Stimulated activated naive CD4-positive, alpha-beta T cell treated with Interleukin-2 at 50 U/mL for 16 hours (primary cell): ENCODE measurements around the gene OGFOD3.
"Not testable (repeated sequence)": the region's sequence is repeated elsewhere in the genome, so short reads cannot be mapped to it uniquely, and the experiment has no call there.

Source experiments
- DNase-seq: peaks from one replicate; lab custom pipeline; 2025; lab: John Stamatoyannopoulos, UW

OGFOD3 gene

DNA sequence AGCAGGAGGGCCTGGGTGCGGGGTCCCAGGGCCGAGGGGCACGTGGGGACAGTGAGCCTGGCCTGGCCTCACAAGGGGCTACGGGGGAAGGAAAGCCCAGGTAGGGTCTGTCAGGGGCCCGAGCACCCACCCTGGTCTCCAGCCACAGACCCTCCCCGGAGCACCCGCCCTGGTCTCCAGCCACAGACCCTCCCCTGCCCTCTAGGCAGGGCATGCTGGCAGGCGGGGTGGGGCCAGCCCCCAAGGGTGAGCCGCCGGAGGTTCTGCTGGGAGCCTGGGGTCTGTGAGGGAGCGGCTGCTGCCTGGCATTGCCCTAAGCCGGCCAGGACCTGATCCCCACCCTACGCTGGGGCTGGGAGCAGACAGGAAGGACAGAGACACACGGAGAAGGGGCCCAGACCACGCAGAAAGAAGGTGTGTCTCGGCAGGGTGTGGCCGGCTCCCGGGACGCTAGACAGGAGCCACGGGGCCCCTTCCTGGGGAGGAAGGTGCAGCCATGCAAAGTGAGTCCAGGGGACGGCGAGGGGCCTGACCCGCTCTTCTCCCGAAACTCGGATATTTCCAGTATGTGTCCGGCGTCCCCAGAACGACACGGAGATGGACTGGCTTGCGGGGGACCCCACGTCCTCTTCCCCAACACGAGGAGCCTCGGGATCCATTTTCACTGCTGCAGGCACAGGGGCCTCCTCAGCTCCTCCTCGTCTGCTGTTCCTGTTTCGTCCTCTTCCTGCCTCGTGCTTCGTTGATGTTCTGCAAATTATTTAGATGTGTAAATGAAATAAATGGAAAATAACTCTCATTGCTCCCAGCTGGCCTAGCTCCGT, 31.3 kb downstream of the OGFOD3 start:
- DNase-seq: no peak

DNA sequence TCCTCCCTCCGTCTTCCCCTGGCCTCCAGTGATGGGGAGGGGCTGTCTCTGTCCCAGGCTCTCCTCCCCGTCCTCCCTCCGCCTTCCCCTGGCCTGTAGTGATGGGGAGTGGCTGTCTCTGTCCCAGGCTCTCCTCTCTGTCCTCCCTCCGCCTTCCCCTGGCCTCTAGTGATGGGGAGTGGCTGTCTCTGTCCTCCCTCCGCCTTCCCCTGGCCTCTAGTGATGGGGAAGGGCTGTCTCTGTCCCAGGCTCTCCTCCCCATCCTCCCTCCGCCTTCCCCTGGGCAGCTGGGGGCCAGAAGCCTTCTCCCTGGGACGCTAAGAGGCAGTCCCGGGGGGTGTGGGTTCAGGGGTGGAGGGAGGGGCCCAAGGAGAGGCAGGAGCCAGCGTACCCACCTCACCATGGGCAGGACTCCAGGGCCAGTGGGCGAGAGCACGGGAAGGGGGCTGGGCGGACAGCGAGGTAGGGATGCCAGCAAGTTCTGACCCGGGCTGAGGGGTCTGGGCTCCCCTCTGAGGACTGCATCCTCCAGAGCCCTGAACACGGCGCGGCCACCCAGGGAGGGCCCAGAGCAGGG, 32.0 kb downstream of the OGFOD3 start:
- DNase-seq: no peak

DNA sequence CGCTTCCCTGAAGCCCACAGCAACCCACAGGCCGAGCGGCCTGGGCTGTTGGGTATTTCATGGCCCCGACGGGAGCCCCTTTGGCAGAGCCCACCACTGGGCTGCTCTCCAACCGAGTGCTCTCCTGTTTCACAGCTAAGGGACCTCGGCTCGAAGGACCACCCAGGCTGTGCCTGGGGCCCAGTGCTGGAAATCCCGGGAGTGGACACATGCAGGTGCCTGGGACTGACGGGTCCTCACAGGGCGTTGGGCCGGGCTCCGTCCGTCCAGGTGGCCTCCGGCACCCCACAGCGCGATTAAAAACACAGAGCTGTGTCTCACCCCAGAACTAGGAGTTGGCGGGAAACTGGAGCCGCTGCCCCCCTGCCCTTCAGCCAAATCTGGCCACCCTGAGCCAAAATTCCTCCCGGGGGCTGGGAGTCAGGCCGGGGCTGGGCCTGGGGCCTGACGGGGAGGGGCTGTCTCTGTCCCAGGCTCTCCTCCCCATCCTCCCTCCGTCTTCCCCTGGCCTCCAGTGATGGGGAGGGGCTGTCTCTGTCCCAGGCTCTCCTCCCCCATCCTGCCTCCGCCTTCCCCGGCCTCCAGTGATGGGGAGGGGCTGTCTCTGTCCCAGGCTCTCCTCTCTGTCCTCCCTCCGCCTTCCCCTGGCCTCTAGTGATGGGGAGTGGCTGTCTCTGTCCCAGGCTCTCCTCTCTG, 32.7 kb downstream of the OGFOD3 start:
- DNase-seq: no peak

DNA sequence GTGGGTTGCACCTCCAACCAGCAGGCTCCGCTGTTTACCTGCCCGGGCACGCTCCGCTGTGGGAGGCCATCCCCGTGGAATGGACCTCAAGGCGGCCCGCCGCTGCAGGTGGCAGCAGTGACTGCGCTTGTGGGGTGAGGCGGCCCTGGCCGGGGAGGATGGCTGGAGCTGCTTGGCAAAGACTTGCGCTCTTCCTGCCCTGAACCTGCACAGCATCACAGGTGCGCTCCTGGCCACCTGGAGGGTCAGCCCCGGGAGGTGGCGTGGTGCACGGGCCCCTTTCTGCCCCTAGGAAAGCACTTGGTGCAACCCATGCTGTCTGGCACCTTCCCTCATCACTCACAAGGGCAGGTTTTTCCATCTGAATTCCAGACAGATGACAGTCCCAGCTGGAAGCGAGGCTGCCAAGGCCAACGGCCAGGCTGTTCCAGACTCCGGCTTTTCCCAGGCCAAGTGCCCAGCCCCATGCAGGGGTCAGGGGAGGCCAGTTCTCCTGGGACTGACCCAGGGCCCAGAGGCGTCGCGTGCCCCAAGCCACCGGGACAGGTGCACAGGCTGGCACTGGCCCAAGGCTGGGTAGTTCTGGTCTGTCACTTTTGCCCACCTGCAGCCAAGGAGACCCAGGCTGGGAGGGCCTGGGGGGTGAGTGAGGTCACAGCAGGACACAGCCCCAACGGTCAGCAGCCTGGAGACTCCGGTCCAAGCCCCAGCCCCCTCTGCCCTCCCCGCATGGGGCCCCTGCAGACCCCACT, 33.5 kb downstream of the OGFOD3 start:
- no peak for DNase-seq

DNA sequence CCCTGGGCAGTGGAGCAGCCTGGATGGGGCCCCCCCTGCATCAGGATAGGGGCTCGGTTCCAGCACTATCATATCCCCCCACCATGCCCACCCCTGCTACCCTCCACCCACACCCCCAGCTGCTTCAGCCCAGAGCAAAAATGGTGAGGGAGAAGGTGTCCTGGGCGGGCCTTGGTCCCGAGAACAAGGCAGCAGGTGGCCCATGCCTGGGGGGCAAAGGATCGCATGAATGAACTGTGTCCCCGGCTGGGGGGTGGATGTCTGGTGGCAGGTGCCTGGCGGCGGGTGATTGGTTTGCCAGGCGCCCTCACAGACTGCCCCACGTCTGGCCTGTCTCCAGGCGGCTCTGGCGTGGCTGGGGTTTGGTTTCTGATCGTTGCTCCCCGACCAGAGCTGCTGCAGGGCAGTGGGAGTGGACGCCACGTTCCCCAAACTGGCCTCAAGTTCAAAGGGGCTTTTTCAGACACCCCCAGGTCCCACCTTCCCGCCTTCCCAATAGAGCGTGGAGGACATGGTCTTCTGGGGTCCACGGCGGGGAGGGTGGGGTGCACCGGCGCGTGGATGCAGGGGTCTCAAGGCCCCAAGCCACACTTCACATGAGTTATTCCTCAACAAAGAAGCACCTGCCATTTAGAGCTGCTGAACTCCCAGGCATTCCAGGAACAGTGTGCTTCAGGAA, 34.2 kb downstream of the OGFOD3 start:
- DNase-seq: no peak

DNA sequence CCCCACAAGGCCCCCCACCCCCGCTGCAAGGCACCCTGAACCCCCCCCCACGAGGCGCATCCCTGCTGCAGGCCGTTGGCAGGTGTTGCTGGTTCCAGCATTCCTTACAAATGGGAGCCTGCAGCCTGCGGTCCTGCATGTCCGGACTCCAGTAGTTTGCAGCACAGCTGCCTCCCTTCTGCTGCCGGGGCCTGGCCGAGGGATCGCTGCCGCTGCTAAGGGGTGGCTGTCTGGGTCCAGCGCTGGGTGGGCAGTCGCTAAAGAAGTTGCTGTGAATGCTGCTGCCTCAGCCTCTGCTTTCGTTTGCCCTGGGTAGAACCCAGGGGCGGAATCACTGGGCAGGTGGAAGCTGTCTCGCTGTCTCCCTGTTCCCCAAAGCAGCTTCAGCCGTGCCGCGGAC, 35.0 kb downstream of the OGFOD3 start:
- DNase-seq: no peak

DNA sequence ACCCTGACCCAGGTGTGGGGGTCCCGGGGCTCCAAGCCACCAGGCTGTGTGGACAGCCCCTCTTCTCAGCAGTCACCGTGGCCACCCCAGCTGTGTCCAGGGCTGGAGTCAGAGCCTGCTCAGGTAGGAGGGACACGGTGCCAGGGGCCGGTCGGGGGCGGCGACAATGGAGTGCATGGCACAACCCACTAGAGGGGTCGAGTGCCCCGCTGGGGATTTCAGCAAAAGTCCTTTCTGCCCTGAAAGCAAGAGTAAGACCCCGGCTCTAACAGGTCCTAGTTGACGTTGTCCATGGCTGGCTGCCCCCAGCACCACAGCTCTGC, 35.5 kb downstream of the OGFOD3 start:
- DNase-seq: no peak

DNA sequence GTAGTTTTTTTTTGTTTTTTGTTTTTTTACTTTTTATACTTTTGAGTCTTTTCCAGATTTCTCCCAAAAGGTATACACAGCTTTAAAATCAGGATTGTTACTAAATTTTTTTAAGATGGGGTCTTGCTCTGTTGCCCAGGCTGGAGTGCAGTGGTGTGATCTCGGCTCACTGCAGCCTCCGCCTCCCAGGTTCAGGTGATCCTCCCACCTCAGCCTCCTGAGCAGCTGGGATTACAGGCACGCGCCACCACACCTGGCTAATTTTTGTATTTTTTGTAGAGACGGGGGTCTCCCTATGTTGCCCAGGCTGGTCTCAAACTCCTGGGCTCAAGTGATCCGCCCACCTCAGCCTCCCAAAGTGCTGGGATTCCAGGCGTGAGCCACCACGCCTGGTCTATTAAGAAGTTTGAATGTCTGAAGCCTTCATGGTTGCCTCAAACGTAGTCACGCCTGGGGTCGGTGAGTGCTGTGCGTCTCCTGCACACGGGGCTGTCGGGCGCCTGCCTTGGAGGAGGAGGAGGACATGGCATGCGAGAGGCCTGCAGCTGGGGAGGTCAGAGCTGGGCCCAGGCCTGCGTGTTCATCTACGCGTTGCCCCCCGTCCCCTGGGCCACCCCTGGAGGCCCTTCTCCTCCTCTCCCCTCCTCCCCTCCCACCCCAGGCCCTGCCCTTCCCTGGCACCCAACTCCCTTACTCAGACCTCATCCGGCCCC, 36.0 kb downstream of the OGFOD3 start:
- not testable (repeated sequence) for DNase-seq

DNA sequence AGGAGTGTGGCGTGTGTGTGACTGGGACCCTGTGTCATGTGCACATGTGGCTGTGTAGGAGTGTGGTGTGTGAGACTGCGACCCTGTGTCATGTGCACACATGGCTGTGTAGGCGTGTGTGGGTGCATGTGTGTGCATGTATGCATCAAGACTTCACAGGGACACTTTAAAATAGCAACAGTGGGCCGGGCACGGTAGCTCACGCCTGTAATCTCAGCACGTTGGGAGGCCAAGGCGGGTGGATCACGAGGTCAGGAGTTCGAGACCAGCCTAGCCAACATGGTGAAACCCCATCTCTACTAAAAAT, 36.7 kb downstream of the OGFOD3 start:
- DNase-seq: not testable (repeated sequence)

DNA sequence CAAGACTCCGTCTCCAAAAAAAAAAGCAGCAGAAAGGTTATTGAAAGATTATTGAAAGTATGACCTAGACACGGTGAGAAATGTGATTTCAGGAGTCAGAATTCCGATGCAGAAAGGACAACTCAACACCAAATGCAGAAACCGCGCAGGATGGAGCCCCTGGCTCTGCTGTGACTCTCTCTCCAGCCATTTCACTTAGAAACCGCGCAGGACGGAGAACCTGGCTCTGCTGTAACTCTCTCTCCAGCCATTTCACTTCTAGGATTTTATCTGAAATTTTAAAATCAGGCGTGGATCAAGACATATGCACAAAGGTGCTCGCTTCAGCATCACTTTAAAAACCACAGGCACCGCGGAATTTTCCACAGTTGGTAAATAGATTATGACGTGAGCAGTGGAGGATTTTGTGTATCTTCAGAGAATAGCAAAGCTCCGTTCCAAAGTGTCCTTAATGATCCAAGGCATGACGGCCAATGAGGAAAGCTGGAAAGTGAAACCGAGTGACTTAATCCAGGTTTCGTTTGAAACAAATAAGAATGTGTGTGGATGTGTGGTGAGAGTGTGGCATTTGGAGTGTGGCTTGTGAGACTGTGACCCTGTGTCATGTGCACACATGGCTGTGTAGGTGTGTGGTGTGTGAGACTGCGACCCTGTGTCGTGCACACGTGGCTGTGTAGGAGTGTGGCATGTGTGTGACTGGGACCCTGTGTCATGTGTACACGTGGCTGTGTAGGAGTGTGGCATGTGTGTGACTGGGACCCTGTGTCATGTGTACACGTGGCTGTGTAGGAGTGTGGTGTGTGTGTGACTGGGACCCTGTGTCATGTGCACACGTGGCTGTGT, 37.3 kb downstream of the OGFOD3 start:
- DNase-seq: peak; percentile 41

DNA sequence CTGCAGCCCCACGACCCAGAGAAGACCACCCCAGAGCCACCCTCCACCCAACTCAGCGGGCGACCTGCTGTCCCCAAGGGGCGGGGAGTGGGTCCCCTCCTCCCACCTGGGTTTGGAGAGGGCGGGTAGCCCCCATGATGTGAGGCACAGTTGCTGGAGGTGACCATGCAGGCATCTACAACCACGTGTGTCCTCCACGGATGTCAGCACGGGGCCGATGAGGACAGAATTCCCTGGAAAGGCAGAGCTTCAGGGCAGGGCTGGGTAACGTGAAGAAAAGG, 39.7 kb downstream of the OGFOD3 start:
- no peak for DNase-seq

DNA sequence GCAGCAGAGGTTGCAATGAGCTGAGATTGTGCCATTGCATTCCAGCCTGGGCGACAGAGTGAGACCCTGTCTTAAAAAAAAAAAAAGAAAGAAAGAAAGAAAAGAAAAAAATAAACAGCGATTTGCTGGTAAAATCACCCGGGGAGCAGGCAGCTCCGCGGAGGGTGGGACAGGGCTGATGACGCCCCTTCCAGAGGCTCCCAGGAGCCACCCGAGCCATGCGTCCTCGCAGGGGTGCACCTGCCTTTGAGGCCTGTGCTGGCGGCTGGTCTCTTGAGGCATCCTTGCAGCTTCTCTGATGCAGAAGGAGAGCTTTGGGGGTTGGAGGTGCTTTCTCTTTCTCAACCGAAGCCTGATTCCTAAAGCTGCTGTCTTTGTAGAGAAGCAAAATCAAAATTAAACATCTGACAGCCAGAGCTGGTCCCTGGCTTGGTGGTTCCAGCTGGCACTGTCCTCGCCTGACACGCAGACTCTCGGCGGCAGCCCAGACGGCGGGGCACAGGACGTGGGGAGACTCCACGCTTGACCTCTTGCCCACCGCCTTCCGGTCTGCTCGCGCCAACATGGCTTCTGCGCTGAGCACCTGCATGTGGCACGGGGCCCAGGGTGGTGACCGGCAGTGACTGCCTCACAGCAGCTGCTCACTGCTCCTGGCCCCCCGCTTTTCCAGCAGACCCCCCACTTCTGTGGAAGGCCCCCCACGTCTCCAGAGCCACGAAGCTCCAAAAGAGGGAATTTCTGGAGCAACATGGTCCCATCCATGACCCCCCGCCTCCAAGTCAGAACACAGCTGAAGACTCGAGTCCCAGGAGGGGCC, 40.3 kb downstream of the OGFOD3 start:
- no peak for DNase-seq

DNA sequence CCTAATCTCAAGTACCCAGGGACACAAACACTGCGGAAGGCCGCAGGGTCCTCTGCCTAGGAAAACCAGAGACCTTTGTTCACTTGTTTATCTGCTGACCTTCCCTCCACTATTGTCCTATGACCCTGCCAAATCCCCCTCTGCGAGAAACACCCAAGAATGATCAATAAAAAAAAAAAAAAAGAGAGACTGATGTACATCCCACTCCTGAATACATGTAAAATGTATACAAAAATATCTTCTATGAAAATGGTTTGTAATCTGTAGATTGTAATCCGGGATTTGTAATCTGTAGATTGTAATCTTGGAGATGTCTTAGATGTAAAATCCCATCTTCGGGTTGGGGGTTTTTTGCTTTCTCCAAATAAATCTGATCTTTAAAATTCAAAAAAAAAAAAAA, 41.1 kb downstream of the OGFOD3 start:
- not testable (repeated sequence) for DNase-seq

DNA sequence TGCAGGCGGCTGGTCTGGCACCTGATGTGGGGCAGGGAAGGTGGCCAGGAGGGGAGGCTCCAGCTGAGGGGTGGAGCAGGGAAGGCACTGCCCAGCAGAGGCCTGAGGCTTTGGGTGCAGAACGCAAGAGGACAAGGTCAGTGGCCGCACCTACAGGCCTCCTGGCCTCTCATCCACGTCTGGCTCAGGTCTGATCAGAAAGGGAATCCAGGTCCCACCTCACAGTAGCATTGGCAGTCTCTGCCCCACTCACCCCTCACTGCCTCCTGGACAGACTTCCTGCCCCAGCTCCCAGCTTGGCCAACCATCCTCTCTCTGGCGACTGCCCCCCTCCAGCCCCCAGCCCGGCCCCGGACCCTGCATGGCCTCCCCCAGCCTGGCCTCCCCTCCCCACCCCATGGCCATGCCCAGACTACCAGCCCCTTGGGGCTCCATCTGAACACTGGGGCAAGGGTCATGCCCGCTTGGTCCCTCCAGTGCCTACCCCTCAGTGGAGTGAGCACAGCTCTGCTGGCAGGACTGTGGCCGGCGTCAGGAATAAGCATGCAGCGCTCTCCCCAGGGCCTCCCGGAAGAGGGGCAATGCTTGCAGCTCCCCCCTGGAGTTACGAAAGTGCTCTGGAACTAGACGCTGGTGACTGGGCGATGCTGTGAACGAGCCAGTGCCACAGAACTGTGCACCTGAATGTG, 42.2 kb downstream of the OGFOD3 start:
- DNase-seq: no peak

DNA sequence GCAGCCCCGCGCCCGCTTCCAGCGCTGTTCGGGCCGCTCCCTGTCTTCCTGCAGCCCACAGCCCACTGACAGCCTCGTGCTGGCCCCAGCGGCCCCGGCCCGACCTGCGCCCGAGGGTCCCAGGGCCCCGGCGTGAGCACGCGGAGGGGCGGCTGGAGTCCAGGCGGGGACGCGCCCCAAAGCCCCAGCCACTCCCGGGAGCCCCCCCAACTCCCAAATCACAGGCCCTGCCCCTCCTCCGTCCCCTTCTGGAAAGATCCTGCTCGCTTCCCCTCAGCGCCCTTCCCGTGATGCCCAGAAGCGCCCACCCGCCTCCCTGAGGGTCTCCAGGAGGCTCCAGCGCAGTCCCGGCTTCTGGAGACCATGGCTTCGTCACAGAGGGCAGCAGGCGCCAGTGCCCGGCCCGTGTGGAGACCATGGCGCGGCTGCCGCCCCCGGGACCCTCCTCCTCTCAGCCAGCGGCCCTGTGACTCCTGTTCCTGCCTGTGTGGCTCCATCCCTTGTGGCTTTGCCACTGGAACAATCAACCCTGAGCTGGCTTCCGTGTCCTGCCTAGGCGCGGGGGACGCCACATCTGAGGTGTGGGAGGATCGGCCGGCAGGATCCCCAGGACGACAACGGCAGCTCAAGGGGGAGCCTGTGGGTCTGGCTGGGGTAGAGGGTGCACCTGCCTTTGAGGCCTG, 42.9 kb downstream of the OGFOD3 start:
- DNase-seq: no peak

DNA sequence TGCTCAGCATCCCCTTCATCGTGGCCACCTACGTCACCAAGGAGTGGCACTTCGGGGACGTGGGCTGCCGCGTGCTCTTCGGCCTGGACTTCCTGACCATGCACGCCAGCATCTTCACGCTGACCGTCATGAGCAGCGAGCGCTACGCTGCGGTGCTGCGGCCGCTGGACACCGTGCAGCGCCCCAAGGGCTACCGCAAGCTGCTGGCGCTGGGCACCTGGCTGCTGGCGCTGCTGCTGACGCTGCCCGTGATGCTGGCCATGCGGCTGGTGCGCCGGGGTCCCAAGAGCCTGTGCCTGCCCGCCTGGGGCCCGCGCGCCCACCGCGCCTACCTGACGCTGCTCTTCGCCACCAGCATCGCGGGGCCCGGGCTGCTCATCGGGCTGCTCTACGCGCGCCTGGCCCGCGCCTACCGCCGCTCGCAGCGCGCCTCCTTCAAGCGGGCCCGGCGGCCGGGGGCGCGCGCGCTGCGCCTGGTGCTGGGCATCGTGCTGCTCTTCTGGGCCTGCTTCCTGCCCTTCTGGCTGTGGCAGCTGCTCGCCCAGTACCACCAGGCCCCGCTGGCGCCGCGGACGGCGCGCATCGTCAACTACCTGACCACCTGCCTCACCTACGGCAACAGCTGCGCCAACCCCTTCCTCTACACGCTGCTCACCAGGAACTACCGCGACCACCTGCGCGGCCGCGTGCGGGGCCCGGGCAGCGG, 43.6 kb downstream of the OGFOD3 start:
- no peak for DNase-seq

DNA sequence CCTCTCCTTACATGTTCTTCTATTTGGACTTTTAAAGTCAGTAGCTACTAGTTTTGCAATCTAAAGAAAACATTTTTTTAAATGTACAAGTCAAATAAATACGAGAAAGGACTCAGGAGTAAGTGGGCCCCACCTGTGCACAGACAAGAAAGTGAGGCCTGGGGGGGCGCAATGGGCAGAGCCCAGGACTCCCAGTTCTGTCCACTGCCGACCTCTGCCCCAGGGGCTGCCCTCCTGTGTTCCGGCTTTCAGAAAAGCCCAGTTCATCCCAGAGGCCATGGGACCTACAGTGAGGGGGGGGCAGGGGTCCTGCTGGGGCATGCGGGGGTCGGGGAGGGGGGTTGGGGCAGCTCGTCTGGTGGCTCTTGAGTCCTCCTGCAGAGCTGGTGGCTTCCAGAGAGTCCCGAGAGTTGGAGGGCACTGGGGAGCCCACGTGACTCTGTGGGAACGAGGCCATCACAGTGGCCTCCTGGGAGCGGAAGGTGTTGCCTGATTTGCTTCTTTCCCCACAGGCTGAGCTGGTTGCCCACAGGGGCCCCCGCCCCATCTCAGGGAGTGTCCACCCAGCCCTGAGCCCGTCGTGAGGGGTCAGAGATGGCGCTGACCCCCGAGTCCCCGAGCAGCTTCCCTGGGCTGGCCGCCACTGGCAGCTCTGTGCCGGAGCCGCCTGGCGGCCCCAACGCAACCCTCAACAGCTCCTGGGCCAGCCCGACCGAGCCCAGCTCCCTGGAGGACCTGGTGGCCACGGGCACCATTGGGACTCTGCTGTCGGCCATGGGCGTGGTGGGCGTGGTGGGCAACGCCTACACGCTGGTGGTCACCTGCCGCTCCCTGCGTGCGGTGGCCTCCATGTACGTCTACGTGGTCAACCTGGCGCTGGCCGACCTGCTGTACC, 44.4 kb downstream of the OGFOD3 start:
- no peak for DNase-seq
